Upper lobe of right lung (tissue), 1 donor: Measurements from ENCODE around the gene EI24. TPM values are rescaled to one million over a fixed set of nuclear protein-coding genes. Genes with fewer than 3 reads are reported as not detected.

Source experiments
- ATAC-seq: fragments of 200-7000 bp; cut with Tn5 transposase; one replicate; pipeline ENCODE4 v1.9.1; 2020; ENCODE audit warnings: mild to moderate bottlenecking, moderate library complexity
- DNase-seq: peaks from one replicate; pipeline ENCODE4 v3.0.0-alpha.2; 2020
- H3K27ac ChIP-seq: fragments of 200-600 bp; one replicate; pipeline ENCODE4 v1.8.0; 2022
- H3K27me3 ChIP-seq: fragments of 200-600 bp; one replicate; pipeline ENCODE4 v1.8.0; 2022; ENCODE audit warnings: mild to moderate bottlenecking
- H3K36me3 ChIP-seq: fragments of 200-600 bp; one replicate; pipeline ENCODE4 v1.8.0; 2022
- H3K4me1 ChIP-seq: fragments of 200-600 bp; one replicate; pipeline ENCODE4 v1.8.0; 2022
- H3K4me3 ChIP-seq: fragments of 200-600 bp; one replicate; pipeline ENCODE4 v1.8.0; 2022; ENCODE audit warnings: mild to moderate bottlenecking
- H3K9me3 ChIP-seq: fragments of 200-600 bp; one replicate; pipeline ENCODE4 v1.8.0; 2022
- intact Hi-C: fragments of 100-400 bp; cut with DNase I; formaldehyde crosslinking; loops from one replicate; pipeline ENCODE4 v1.11.0; 2022
- total RNA-seq: library from RNA; stranded (reverse); fragmentation: NEBNext Ultra II Directional; extraction: Animal tissue kit (Norgen Biotek cat#: 25700); gene quantifications from one replicate; pipeline ENCODE4 v1.2.1, GENCODE V29; 2021
- TF ChIP-seq, protein P1 (sequence below): fragments of 200-600 bp; IDR thresholded peaks from one replicate; pipeline ENCODE4 v1.8.0; 2022; ENCODE audit warnings: antibody characterized with exemption
- donor health status: DM: no; HTN: yes; CAD: no; lungs with severe emphysema.

The EI24 gene
- total RNA-seq, 1 donor from 2014 or later: 69.6 TPM

DNA sequence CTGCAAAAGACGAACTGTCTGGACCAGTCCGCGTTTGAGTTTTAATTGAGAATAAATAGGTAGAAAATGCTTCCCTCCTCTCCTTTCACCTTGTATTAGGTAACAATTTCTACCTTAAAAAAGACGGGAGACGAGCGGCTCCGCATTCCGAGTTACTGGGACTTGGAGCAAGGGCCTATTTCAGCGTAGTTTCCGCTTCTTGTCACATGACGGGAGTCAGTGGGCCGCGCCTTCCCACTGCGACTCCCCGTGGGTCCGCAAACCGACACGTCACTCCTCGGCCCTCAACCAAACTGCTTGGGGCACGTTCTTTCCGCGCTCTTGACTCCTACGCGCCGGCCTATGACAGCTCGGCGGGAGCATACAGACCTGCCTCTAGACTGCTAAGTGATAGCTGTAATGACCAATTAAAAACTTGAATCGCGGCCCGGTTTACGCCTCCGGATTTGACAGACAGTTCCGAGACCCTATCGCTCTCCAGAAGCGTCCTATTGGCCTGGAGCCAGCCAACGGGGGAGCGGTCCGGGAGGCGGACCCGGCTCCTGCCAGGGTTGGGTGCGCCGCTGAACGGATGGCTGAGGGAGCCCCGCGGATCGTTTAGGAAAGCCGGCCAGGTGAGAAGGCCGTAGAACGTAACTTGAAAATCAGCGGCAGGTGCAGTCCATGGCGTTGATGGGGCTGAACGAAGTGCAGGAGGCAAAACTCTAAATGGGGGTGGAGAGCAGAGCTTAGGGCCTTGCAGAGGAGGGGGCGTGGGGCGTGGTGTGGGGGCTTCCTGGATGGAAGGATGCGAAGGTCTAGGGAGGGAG is 23.2 kb downstream of the EI24 start, which contains the start of gene STT3A:
TSS of gene STT3A (plus strand) at position 548 of the 809 bp plus-strand sequence. CDS start 3,064 bp downstream, outside the sequence.
- intact Hi-C loops: no loop called here
- no peaks in the 10 kb centered on the region for H3K9me3 ChIP-seq
- H3K4me3 ChIP-seq: peak within 1 kb of the TSS; percentile 85
- TF ChIP-seq, protein P1, sequence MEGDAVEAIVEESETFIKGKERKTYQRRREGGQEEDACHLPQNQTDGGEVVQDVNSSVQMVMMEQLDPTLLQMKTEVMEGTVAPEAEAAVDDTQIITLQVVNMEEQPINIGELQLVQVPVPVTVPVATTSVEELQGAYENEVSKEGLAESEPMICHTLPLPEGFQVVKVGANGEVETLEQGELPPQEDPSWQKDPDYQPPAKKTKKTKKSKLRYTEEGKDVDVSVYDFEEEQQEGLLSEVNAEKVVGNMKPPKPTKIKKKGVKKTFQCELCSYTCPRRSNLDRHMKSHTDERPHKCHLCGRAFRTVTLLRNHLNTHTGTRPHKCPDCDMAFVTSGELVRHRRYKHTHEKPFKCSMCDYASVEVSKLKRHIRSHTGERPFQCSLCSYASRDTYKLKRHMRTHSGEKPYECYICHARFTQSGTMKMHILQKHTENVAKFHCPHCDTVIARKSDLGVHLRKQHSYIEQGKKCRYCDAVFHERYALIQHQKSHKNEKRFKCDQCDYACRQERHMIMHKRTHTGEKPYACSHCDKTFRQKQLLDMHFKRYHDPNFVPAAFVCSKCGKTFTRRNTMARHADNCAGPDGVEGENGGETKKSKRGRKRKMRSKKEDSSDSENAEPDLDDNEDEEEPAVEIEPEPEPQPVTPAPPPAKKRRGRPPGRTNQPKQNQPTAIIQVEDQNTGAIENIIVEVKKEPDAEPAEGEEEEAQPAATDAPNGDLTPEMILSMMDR: no peak
- DNase-seq (peak; percentile 100), ATAC-seq (peak; percentile 98)
- no peaks in the 10 kb centered on the region for H3K27me3 ChIP-seq
- H3K36me3 ChIP-seq: peaks cover 11% of the 10 kb centered on the region
- peak within 1 kb of the TSS; percentile 97 for H3K27ac ChIP-seq
- H3K4me1 ChIP-seq: peaks cover 20% of the 10 kb centered on the region

DNA sequence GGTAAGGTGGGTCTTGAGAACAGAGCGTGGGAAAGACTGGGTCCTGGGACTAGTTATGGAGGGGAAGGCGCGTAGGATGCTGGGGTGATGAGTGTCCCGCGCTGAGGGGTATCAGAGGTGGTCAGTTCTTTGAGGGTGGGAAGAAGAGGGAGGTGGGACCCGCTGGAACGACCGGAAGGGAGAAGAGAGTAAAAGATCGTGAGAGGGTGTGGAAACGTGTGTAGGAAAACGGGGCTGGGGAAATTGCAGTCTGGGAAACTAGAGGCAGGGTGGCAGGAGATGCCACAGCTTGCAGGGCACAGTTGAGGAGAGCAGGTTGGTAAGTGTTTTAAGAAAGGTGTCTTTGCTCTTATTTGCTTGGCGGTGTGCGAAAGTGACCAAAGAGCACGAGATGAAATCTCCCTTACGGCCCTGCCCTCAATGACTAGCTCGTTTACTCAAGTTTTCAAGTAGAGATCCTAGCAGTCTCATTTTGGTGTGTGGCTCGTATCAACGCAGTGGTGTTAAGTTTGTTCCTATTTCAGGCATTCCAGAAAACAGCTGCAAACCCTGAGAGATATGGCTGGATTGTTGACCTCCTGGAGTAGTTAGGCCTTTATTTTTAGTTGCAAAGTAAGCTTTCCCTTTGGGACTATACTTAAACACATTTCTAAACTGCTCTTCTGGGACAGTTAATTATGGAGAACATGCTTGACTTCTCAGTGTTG is 24.0 kb downstream of the EI24 start:
- TF ChIP-seq, protein P1: no peak
- DNase-seq (no peak), ATAC-seq (no peak)

GRCh38 chr11:125594958-125595357 is 25.7 kb downstream of the EI24 start:
- Histone ChIP-seq H3K9me3 (no peaks in the 10 kb centered on the region), H3K4me1 (peaks cover 20% of the 10 kb centered on the region), H3K4me3 (no peak overlapping the region), H3K27ac (no peak overlapping the region), H3K27me3 (no peaks in the 10 kb centered on the region), H3K36me3 (peaks cover 36% of the 10 kb centered on the region)
- intact Hi-C loops: no loop called here
- DNase-seq (no peak), ATAC-seq (no peak)
- TF ChIP-seq, protein P1: no peak

More for the DNA sequence above, 24.0 kb downstream of the EI24 start:
- no peaks in the 10 kb centered on the region for H3K9me3 ChIP-seq
- intact Hi-C loops: no loop called here
- no peaks in the 10 kb centered on the region for H3K27me3 ChIP-seq
- peaks cover 20% of the 10 kb centered on the region for H3K4me1 ChIP-seq
- peak overlapping the region; percentile 85 for H3K4me3 ChIP-seq
- peak overlapping the region; percentile 65 for H3K27ac ChIP-seq
- H3K36me3 ChIP-seq: peaks cover 19% of the 10 kb centered on the region

DNA sequence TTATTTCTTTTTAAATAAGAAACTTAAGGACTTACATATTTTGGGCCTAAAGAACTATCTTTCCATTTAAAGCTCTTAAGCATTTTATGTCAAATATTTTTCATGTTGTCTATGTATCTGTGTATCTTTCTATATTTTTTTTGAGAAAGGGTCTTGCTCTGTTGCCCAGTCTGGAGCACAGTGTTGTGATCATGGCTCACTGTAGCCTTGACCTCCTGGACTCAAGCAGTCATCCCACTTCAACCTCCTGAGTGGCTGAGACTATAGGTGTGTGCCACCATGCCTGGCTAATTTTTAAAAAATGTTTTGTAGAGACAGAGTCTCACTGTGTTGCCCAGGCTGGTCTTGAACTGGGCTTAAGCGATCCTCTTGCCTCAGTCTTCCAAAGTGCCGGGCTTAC is 31.4 kb downstream of the EI24 start:
- DNase-seq: no peak
- H3K36me3 ChIP-seq: peaks cover 93% of the 10 kb centered on the region
- TF ChIP-seq, protein P1: no peak
- intact Hi-C loops: no loop called here
- no peaks in the 10 kb centered on the region for H3K4me1 ChIP-seq
- no peak for ATAC-seq
- H3K9me3 ChIP-seq: no peaks in the 10 kb centered on the region
- H3K27ac ChIP-seq: no peak overlapping the region
- H3K27me3 ChIP-seq: no peaks in the 10 kb centered on the region
- H3K4me3 ChIP-seq: no peak overlapping the region

GRCh38 chr11:125603207-125603606 is 33.9 kb downstream of the EI24 start:
- peaks cover 100% of the 10 kb centered on the region for H3K36me3 ChIP-seq
- intact Hi-C loops: no loop called here
- ATAC-seq: no peak

More at GRCh38 chr11:125603207-125603606, 33.9 kb downstream of the EI24 start:
- Histone ChIP-seq H3K4me3 (no peak overlapping the region), H3K9me3 (no peaks in the 10 kb centered on the region), H3K27ac (no peak overlapping the region), H3K4me1 (no peaks in the 10 kb centered on the region), H3K27me3 (no peaks in the 10 kb centered on the region)
- DNase-seq: no peak
- TF ChIP-seq, protein P1: no peak
